Heart left ventricle (tissue), 16 donors: Measurements from ENCODE around the gene LCE1D. TPM values are rescaled to one million over a fixed set of nuclear protein-coding genes. Genes with fewer than 3 reads are reported as not detected.
A peak's percentile ranks its signal among the peaks of the same experiment; 100 is the strongest.

Experiments
- ATAC-seq, 4 donors: fragments of 200-7000 bp; cut with Tn5 transposase; one replicate each; pipeline ENCODE4 v1.9.1; 2020 to 2022; ENCODE audit warnings: moderate library complexity in 4 of 4, mild to moderate bottlenecking in 3 of 4, moderate number of reproducible peaks in 1 of 4
- DNase-seq, 5 donors: peaks; one replicate each; pipeline ENCODE4 v3.0.0-alpha.2; 2020
- H3K27ac ChIP-seq, 12 donors: fragments of 200-600 bp; sonication (generic) in 4 of 12; one replicate each; pipeline versions ENCODE4 v1.5.0 to v1.8.0; 2016 to 2022; ENCODE audit warnings: mild to moderate bottlenecking in 2 of 12
- H3K27me3 ChIP-seq, 9 donors: fragments of 200-600 bp; sonication (generic) in 2 of 9; one replicate each; pipeline versions ENCODE4 v1.5.1 to v1.8.0; 2016 to 2022; ENCODE audit warnings: mild to moderate bottlenecking in 3 of 9
- H3K36me3 ChIP-seq, 9 donors: fragments of 200-600 bp; sonication (generic) in 2 of 9; one replicate each; pipeline versions ENCODE4 v1.5.0 to v1.8.0; 2018 to 2022; ENCODE audit warnings: mild to moderate bottlenecking in 2 of 9
- H3K4me1 ChIP-seq, 12 donors: fragments of 200-600 bp; sonication (generic) in 4 of 12; one replicate each; pipeline versions ENCODE4 v1.5.0 to v1.8.0; 2016 to 2022; ENCODE audit warnings: mild to moderate bottlenecking in 3 of 12
- H3K4me3 ChIP-seq, 12 donors: fragments of 200-600 bp; sonication (generic) in 4 of 12; one replicate each; pipeline versions ENCODE4 v1.5.0 to v1.8.0; 2017 to 2022; ENCODE audit warnings: mild to moderate bottlenecking in 9 of 12, moderate library complexity in 4 of 12
- H3K9me3 ChIP-seq, 12 donors: fragments of 200-600 bp; sonication (generic) in 4 of 12; one replicate each; pipeline versions ENCODE4 v1.5.0 to v1.8.0; 2016 to 2022; ENCODE audit warnings: mild to moderate bottlenecking in 1 of 12
- POLR2A ChIP-seq, 2 donors: fragments of 450-650 bp; IDR thresholded peaks; one replicate each; pipeline ENCODE4 v1.6.1; 2017; ENCODE audit warnings: antibody characterized with exemption in 2 of 2, mild to moderate bottlenecking in 2 of 2, moderate library complexity in 2 of 2
- WGBS, 4 donors: extraction: QIAGEN DNeasy Blood & Tissue Kit in 2 of 4; methylation state at CpG; one replicate each; pipeline versions ENCODE4 v1.1.5 to v1.1.7; 2013 to 2018; 5-methylcytosine and 5-hydroxymethylcytosine counted together
- intact Hi-C, 10 donors: fragments of 100-400 bp; cut with DNase I; formaldehyde crosslinking; loops; one replicate each; pipeline versions ENCODE4 v1.11.1 to v1.14.2; 2022
- polyA plus RNA-seq, 2 donors: library from polyadenylated mRNA; stranded (reverse); fragments of 200-250 nt; gene quantifications; one replicate each; pipeline ENCODE4 v1.2.3, GENCODE V29; 2013
- total RNA-seq, 9 donors: library from RNA; depleted of rRNA in 2 of 9; stranded (reverse); fragments of >200 nt in 2 of 9; fragmentation: NEBNext Ultra II Directional in 3 of 9; extraction: Animal tissue kit (Norgen Biotek cat#: 25700) in 3 of 9; gene quantifications; one replicate each; pipeline versions ENCODE4 v1.1.0 to v1.2.4, GENCODE V29; 2016 to 2023
- TF ChIP-seq, protein P1 (sequence below), 12 donors: fragments of 200-600 bp; sonication (generic) in 4 of 12; IDR thresholded peaks; one replicate each; pipeline versions ENCODE4 v1.5.0 to v1.8.0; 2018 to 2022; ENCODE audit warnings: antibody characterized with exemption in 12 of 12, mild to moderate bottlenecking in 5 of 12
- donor health status: ischemic (EF 13 %, LVEDD 7.1; RV severe dilation, severe dysfunction).
- donor health status: healthy with polysubstance abuse.
- donor health status: DM: no; HTN: yes; CAD: no.
- donor health status: DM: no; HTN: no; CAD: no.
- donor health status: ischemic (EF 25% LVEDD 6.9; RV normal size, moderate dysfunction).
- donor health status: ischemic (EF 25% LVEDD 5.7; RV mildly dilated, moderate dysfunction).
- donor health status: healthy.
- donor health status: DM: yes; HTN: yes; CAD: no.
- donor health status: ischemic (EF 35%, LVEDD 5.7; RV mildly dilated, moderate dysfunction).
- donor health status: nonischemic (EF 11% LVEDD 7.7; RV severe dilation, severe dysfunction).
- donor health status: DM: yes; HTN: yes; CAD: no.
- donor health status: PGD.
- donor health status: ischemic (EF 29% LVEDD 5.4; RV normal size, mild dysfunction).
- donor health status: nonischemic (EF 23%, LVEDD 6.1; RV moderate dilation, normal function).

Gene LCE1D
- total and polyA plus RNA-seq, 11 donors = not detected

DNA sequence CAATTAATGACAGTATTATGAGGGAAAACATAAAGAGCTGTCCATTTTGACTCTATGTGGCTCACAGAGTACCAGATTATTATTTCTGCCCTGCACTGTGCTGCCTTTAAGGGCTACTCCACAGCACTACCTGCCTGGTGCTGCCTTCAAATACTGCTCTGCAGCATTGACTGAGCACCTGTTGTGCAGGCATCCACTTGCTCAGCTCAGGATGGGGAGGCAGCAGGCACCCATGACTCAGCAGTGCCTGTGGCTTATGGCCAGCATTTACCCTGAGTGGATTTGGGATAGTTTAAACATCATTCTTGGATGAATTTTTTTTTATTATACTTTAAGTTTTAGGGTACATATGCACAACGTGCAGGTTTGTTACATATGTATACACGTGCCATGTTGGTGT, 39.6 kb upstream of the LCE1D start:
- ATAC-seq (no peak), DNase-seq (no peak)
- 67 to 77% (median 71%) methylated on average over 2 of the region's 2 CpGs for WGBS, 4 donors
- no peak for TF ChIP-seq POLR2A (IDR thresholded peaks at IDR 0.05)
- TF ChIP-seq, protein P1, sequence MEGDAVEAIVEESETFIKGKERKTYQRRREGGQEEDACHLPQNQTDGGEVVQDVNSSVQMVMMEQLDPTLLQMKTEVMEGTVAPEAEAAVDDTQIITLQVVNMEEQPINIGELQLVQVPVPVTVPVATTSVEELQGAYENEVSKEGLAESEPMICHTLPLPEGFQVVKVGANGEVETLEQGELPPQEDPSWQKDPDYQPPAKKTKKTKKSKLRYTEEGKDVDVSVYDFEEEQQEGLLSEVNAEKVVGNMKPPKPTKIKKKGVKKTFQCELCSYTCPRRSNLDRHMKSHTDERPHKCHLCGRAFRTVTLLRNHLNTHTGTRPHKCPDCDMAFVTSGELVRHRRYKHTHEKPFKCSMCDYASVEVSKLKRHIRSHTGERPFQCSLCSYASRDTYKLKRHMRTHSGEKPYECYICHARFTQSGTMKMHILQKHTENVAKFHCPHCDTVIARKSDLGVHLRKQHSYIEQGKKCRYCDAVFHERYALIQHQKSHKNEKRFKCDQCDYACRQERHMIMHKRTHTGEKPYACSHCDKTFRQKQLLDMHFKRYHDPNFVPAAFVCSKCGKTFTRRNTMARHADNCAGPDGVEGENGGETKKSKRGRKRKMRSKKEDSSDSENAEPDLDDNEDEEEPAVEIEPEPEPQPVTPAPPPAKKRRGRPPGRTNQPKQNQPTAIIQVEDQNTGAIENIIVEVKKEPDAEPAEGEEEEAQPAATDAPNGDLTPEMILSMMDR (IDR thresholded peaks at IDR 0.05) = no peak
- H3K4me1 ChIP-seq = no peaks in the 10 kb centered on the region
- H3K9me3 ChIP-seq = no peaks in the 10 kb centered on the region
- H3K36me3 ChIP-seq = no peaks in the 10 kb centered on the region
- intact Hi-C loops = no loop called here
- H3K4me3 ChIP-seq = no peak overlapping the region
- no peak overlapping the region for H3K27ac ChIP-seq
- H3K27me3 ChIP-seq = peaks cover 0 to 4% (median 0%) of the 10 kb centered on the region in 9 donors

DNA sequence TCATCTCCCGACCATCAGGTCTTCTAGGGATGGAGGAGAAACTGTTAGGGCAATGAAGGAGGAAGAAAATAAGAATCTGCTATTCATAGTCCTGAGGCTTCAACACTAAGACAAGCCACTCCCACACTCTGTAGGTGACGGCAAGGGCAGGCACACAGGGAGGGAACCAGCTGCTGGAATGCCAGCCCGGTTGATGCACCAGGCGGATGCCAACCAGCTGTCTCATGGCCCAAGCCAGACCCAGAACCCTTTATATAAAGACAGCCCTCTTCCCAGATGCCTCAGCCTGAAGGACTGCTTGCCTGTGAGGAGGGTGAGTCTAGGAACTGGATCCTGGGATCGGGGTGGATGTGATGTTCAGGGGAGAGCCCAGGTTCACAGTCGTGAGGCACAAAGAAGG, 38.8 kb upstream of the LCE1D start, which contains the start of gene KPRP:
TSS of gene KPRP (plus strand) at position 279 of the 400 bp plus-strand sequence. CDS start 1,564 bp downstream, outside the sequence.
- H3K4me3 ChIP-seq = no peak within 1 kb of the TSS
- TF ChIP-seq, protein P1 (IDR thresholded peaks at IDR 0.05) = no peak
- no peak for TF ChIP-seq POLR2A (IDR thresholded peaks at IDR 0.05)
- no peak for DNase-seq
- H3K27me3 ChIP-seq = peaks cover 0 to 4% (median 0%) of the 10 kb centered on the region in 9 donors
- H3K27ac ChIP-seq = no peak within 1 kb of the TSS
- H3K9me3 ChIP-seq = no peaks in the 10 kb centered on the region
- 69 to 77% (median 73%) methylated on average over 6 of the region's 6 CpGs for WGBS, 4 donors
- no peak for ATAC-seq
- intact Hi-C loops = no loop called here
- no peaks in the 10 kb centered on the region for H3K4me1 ChIP-seq
- no peaks in the 10 kb centered on the region for H3K36me3 ChIP-seq

DNA sequence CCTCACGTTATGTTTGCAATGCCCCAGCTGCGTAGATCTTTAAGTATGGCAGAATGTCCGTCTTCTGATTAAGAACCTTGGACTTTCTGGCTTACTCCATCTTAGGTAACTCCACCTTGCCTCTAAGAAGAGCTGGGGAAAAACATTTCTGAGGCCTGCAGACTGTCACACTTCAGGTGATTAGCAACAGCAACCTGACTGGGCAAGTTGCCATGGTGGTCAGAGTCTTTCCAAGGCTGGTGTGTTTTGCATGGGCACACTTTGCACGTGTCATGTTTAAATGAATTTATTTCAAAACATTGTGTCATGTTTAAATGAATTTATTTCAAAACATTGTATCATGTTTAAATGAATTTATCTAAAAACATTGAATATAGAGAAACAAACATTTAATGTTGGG, 37.9 kb upstream of the LCE1D start:
- WGBS, 4 donors = 73 to 81% (median 76%) methylated on average over 4 of the region's 4 CpGs
- Histone ChIP-seq H3K27ac (no peak overlapping the region), H3K27me3 (peaks cover 0 to 4% (median 0%) of the 10 kb centered on the region in 9 donors), H3K9me3 (no peaks in the 10 kb centered on the region), H3K36me3 (no peaks in the 10 kb centered on the region), H3K4me3 (no peak overlapping the region), H3K4me1 (no peaks in the 10 kb centered on the region)
- TF ChIP-seq POLR2A (IDR thresholded peaks at IDR 0.05) = no peak
- TF ChIP-seq, protein P1 (IDR thresholded peaks at IDR 0.05) = no peak
- intact Hi-C loops = no loop called here
- ATAC-seq = no peak
- no peak for DNase-seq

DNA sequence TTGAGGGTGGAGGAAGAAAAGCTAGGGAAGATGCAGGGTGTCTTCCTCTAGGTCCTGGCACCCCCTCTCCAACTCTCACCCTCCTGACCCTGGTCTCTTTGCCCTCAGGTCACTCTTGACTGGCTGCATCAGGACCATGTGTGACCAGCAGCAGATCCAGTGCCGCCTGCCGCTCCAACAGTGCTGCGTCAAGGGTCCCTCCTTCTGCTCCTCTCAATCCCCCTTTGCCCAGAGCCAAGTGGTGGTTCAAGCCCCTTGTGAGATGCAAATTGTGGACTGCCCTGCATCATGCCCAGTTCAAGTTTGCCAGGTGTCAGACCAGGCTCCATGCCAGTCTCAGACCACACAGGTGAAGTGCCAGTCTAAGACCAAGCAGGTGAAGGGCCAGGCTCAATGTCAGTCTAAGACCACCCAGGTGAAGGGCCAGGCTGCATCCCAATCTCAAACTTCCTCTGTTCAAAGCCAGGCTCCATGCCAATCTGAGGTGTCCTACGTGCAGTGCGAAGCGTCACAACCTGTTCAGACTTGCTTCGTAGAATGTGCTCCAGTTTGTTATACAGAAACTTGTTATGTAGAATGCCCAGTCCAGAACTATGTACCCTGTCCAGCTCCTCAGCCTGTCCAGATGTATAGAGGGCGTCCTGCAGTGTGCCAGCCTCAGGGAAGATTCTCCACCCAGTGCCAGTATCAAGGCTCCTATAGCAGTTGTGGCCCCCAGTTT, 36.9 kb upstream of the LCE1D start:
- WGBS, 4 donors = 82 to 89% (median 83%) methylated on average over 7 to 8 of the region's 8 CpGs
- Histone ChIP-seq H3K9me3 (no peaks in the 10 kb centered on the region), H3K4me3 (no peak overlapping the region), H3K36me3 (no peaks in the 10 kb centered on the region), H3K27me3 (peaks cover 0 to 4% (median 0%) of the 10 kb centered on the region in 9 donors), H3K4me1 (no peaks in the 10 kb centered on the region), H3K27ac (no peak overlapping the region)
- no peak for TF ChIP-seq POLR2A (IDR thresholded peaks at IDR 0.05)
- TF ChIP-seq, protein P1 (IDR thresholded peaks at IDR 0.05) = no peak
- DNase-seq = peak in 1 of 5 donors; percentile 42
- no peak for ATAC-seq
- intact Hi-C loops = no loop called here
